A549 treated with AZD9567 at 1 μM for 4 hours (cell line): ENCODE data around the gene PDF. TPM values are rescaled to one million over a fixed set of nuclear protein-coding genes. Genes with fewer than 3 reads are reported as not detected.

Source experiments
- total RNA-seq: library from RNA; stranded (reverse); fragments of 200-300 nt; extraction: Qiagen RNA extraction; gene quantifications from 5 replicates; pipeline ENCODE4 v1.2.3, GENCODE V29; 2022; ENCODE audit not compliant: insufficient read depth

Gene PDF
- total RNA-seq: 26.1 to 43.4 TPM (median 40.4 TPM) in 5 replicates

GRCh38 chr16:69330286-69331109 lies at the start of gene PDF:
TSS of gene PDF (minus strand) at chr16:69330588. CDS start at chr16:69330570, 18 bp downstream.

GRCh38 chr16:69351309-69352027 lies 21.1 kb upstream of the PDF start, which contains the start of gene TMED6:
TSS of gene TMED6 (minus strand) at chr16:69351786. CDS start at chr16:69351753, 33 bp downstream.

GRCh38 chr16:69339289-69340094 lies 9.1 kb upstream of the PDF start, which contains the start of the genes COG8 and NIP7:
TSS of gene COG8 (minus strand) at chr16:69339564. CDS start at chr16:69339552, 12 bp downstream.
TSS of gene NIP7 (plus strand) at chr16:69339772. CDS start at chr16:69339830, 58 bp downstream.

GRCh38 chr16:69310653-69311532 lies 19.5 kb downstream of the PDF start, which contains the start of gene VPS4A:
TSS of gene VPS4A (plus strand) at chr16:69311350. CDS start at chr16:69311512, 162 bp downstream.

Other genes starting within 250 kb of the PDF start
- gene HAS3, start 224.9 kb downstream of the PDF start, total RNA-seq: 33.2 to 45.6 TPM (median 36.3 TPM) in 5 replicates
- 130 to 167 TPM (median 131 TPM) in 5 replicates for gene CHTF8, start 198.0 kb downstream of the PDF start, total RNA-seq
- 79.9 to 92.4 TPM (median 85.2 TPM) in 5 replicates for gene UTP4, start 197.9 kb downstream of the PDF start, total RNA-seq
- 5.8 to 8.1 TPM (median 7.7 TPM) in 5 replicates for gene SNTB2, start 143.4 kb downstream of the PDF start, total RNA-seq
- gene VPS4A, start 19.2 kb downstream of the PDF start, total RNA-seq: 31.3 to 34.7 TPM (median 34.0 TPM) in 5 replicates
- 19.6 to 28.2 TPM (median 26.4 TPM) in 5 replicates for gene COG8, start 9.0 kb upstream of the PDF start, total RNA-seq
- 54.0 to 62.3 TPM (median 58.0 TPM) in 5 replicates for gene NIP7, start 9.2 kb upstream of the PDF start, total RNA-seq
- 0.09 TPM in 1 of 5 replicates, not detected in the others for gene TMED6, start 21.2 kb upstream of the PDF start, total RNA-seq
- gene TERF2, start 55.4 kb upstream of the PDF start, total RNA-seq: 23.3 to 47.5 TPM (median 24.4 TPM) in 5 replicates
- gene CYB5B, start 94.0 kb upstream of the PDF start, total RNA-seq: 184 to 208 TPM (median 193 TPM) in 5 replicates
- 4.3 to 7.8 TPM (median 6.1 TPM) in 5 replicates for gene NFAT5, start 235.4 kb upstream of the PDF start, total RNA-seq